SK-N-SH (cell line): ENCODE data around the gene SATL1.

Experiments
- CHD2 ChIP-seq: fragments of 150-350 bp; IDR thresholded peaks from 2 replicates; pipeline ENCODE4 v1.6.1; 2018; ENCODE audit warnings: low read length; ENCODE audit not compliant: partially characterized antibody
- CTCF ChIP-seq: fragments of 200-600 bp; sonication (generic); IDR thresholded peaks from 2 replicates; pipeline ENCODE4 v1.6.1; 2017; ENCODE audit warnings: antibody characterized with exemption, mild to moderate bottlenecking, moderate library complexity
- EP300 ChIP-seq, 2 experiments: IDR thresholded peaks; 2 replicates each; pipeline versions ENCODE4 v1.4.0 to v1.6.1; 2012; ENCODE audit warnings: borderline replicate concordance in 1 of 2, low read depth in 1 of 2, low read length in 1 of 2
- EZH2phosphoT487 ChIP-seq: fragments of 200-600 bp; sonication (generic); IDR thresholded peaks from 2 replicates; pipeline ENCODE4 v1.6.1; 2017; ENCODE audit warnings: low read depth, mixed run types, mild to moderate bottlenecking, antibody characterized with exemption, moderate library complexity, borderline replicate concordance
- FOXM1 ChIP-seq: IDR thresholded peaks from 2 replicates; pipeline ENCODE4 v1.4.0; 2012; ENCODE audit warnings: low read depth, mild to moderate bottlenecking
- GABPA ChIP-seq: IDR thresholded peaks from 2 replicates; pipeline ENCODE4 v1.4.0; 2012; ENCODE audit warnings: low read depth, mild to moderate bottlenecking
- SIN3A ChIP-seq: IDR thresholded peaks from 2 replicates; pipeline ENCODE4 v1.6.1; 2012; ENCODE audit warnings: low read depth, mild to moderate bottlenecking, low read length, moderate library complexity, borderline replicate concordance
- TF ChIP-seq, protein P1 (sequence below): IDR thresholded peaks from 2 replicates; pipeline ENCODE4 v1.6.1; 2012; ENCODE audit warnings: mild to moderate bottlenecking, low read depth, low read length, moderate library complexity

DNA sequence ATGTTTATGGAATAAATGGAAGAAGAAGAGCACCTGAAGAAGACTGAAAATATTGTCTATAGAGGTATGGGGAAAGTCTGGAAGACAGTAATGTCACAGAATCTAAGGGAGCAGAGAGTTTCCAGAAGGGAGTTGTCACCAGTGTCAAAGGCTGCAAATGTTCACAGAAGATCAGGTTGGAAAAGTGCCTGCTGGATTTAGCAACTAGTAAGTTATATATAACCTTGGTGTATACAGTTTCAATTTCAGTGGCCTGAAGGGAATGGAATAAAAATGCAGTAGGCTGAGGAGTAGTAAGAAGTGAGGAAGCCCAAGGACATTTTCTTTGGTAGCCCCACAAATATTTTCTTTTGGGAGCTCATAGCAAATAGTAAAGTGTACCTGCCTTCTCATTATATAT lies 107.2 kb downstream of the SATL1 start:
- TF ChIP-seq CHD2: no peak
- no peak for TF ChIP-seq CTCF
- TF ChIP-seq, protein P1, sequence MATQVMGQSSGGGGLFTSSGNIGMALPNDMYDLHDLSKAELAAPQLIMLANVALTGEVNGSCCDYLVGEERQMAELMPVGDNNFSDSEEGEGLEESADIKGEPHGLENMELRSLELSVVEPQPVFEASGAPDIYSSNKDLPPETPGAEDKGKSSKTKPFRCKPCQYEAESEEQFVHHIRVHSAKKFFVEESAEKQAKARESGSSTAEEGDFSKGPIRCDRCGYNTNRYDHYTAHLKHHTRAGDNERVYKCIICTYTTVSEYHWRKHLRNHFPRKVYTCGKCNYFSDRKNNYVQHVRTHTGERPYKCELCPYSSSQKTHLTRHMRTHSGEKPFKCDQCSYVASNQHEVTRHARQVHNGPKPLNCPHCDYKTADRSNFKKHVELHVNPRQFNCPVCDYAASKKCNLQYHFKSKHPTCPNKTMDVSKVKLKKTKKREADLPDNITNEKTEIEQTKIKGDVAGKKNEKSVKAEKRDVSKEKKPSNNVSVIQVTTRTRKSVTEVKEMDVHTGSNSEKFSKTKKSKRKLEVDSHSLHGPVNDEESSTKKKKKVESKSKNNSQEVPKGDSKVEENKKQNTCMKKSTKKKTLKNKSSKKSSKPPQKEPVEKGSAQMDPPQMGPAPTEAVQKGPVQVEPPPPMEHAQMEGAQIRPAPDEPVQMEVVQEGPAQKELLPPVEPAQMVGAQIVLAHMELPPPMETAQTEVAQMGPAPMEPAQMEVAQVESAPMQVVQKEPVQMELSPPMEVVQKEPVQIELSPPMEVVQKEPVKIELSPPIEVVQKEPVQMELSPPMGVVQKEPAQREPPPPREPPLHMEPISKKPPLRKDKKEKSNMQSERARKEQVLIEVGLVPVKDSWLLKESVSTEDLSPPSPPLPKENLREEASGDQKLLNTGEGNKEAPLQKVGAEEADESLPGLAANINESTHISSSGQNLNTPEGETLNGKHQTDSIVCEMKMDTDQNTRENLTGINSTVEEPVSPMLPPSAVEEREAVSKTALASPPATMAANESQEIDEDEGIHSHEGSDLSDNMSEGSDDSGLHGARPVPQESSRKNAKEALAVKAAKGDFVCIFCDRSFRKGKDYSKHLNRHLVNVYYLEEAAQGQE: no peak
- no peak for TF ChIP-seq GABPA
- no peak for TF ChIP-seq SIN3A
- no peak for TF ChIP-seq FOXM1
- TF ChIP-seq EP300 (IDR thresholded peaks at IDR 0.05; ENCODE audit: borderline replicate concordance in 1 of 2, low read depth in 1 of 2, low read length in 1 of 2): no peak
- no peak for TF ChIP-seq EZH2phosphoT487
